Coronary artery (tissue), 2 donors: ENCODE measurements around the gene SRGN.

Source experiments
- DNase-seq: peaks from one replicate; pipeline ENCODE4 v3.0.0-alpha.2; 2017; ENCODE audit warnings: low spot score
- H3K27ac ChIP-seq, 2 donors: fragments of 200-600 bp; sonication (generic); one replicate each; pipeline ENCODE4 v1.5.1; 2016 to 2019
- H3K4me3 ChIP-seq: fragments of 200-600 bp; sonication (generic); 2 replicates; pipeline ENCODE4 v1.5.1; 2016; ENCODE audit warnings: mild to moderate bottlenecking, moderate library complexity
- TF ChIP-seq, protein P1 (sequence below): fragments of 200-600 bp; sonication (generic); IDR thresholded peaks from one replicate; pipeline ENCODE4 v1.5.1; 2019; ENCODE audit warnings: antibody characterized with exemption

The SRGN gene

DNA sequence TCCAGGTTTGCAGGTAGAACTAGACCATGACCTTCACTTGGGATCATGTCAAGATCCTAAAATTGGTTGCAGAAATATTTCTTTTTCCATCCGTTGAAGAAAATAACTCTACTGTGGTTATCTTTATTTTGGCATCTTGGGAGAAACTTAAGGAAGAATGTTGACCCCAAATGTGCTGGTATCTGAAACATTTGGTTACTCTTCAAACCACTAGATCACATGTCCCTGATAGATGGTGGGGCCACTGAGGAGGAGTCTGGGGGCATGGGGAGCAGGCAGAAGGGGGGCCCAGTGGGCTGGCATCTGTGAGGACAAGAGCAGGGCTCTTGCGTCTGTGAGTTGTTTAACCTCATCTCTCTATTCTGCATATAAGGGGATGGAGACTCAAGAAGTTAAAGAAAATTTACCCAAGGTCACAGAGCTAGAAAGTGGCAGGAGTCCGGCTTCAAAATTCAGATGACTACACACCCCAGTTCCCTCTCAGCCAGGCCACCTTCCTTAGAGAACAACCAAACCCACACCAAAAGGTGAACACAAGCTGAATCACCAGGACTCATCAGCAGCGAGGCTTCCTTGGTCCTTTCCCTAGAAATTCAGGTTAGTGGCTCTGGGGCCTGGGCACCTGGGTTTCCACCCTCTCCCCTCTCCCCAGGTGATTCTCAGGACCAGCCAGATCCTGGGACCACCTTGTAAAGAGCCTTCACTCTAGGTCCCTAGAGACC lies 40.6 kb upstream of the SRGN start:
- Histone ChIP-seq H3K4me3 (no peak overlapping the region), H3K27ac (peak overlapping the region in 1 of 2 donors; percentile 75)
- TF ChIP-seq, protein P1, sequence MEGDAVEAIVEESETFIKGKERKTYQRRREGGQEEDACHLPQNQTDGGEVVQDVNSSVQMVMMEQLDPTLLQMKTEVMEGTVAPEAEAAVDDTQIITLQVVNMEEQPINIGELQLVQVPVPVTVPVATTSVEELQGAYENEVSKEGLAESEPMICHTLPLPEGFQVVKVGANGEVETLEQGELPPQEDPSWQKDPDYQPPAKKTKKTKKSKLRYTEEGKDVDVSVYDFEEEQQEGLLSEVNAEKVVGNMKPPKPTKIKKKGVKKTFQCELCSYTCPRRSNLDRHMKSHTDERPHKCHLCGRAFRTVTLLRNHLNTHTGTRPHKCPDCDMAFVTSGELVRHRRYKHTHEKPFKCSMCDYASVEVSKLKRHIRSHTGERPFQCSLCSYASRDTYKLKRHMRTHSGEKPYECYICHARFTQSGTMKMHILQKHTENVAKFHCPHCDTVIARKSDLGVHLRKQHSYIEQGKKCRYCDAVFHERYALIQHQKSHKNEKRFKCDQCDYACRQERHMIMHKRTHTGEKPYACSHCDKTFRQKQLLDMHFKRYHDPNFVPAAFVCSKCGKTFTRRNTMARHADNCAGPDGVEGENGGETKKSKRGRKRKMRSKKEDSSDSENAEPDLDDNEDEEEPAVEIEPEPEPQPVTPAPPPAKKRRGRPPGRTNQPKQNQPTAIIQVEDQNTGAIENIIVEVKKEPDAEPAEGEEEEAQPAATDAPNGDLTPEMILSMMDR = no peak
- DNase-seq = no peak

DNA sequence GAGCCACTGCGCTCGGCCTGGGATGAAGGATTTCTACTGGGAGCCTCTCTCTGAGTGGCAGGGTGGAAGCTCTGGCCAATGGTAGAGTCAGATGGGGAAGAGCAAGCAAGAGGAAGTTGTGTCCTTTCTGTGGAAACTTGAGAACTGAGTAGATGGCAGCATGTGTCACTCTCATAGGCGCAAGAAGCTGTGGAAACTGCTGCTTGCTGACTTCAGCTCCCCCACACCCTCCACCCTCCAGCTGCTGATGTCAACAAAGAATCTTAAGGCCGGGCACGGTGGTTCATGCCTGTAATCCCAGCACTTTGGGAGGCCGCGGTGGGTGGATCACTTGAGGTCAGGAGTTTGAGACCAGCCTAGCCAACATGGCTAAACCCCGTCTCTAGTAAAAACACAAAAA lies 39.8 kb upstream of the SRGN start:
- Histone ChIP-seq H3K27ac (peak overlapping the region in 1 of 2 donors; percentile 75), H3K4me3 (no peak overlapping the region)
- no peak for DNase-seq
- TF ChIP-seq, protein P1 = no peak

DNA sequence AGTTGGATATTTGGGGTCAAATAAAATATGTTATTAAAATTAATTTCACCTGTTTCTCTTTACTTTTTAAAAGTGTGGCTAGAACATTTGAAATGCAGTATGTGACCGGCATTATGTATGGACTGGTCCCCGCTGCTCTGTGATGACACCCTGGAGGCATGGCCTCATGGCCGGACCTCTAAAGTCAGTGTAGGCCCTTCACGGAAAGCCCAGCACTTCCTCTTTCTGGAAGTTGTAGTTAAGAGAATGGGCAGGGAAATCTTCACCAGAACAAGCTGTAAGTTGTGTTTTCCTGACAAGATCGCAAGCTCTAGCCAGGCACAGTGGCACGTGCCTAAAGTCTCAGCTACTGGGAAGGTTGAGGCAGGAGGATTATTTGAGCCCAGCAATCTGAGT lies 38.3 kb upstream of the SRGN start:
- TF ChIP-seq, protein P1 = no peak
- no peak for DNase-seq
- Histone ChIP-seq H3K27ac (peak overlapping the region in 1 of 2 donors; percentile 61), H3K4me3 (no peak overlapping the region)

DNA sequence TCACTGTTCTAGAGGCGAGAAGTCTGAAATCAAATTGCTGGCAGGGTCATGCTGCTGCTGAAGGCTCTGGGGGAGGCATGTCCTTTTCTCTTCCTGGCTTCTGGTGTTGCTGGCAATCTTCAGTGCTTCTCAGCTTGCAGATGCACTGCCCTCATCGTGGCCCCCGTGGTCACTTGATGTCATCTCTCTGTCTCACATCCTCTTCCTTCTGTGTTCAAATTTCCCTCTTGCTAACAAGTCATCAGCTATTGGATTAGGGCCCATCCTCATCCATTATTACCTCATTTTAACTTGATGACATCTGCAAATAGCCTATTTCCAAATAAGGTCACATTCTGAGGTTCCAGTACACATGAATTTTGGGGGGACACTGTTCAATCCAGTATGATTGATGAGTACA lies 36.6 kb upstream of the SRGN start:
- no peak for DNase-seq
- H3K27ac ChIP-seq = peak overlapping the region in 1 of 2 donors; percentile 74
- TF ChIP-seq, protein P1 = no peak
- no peak overlapping the region for H3K4me3 ChIP-seq

DNA sequence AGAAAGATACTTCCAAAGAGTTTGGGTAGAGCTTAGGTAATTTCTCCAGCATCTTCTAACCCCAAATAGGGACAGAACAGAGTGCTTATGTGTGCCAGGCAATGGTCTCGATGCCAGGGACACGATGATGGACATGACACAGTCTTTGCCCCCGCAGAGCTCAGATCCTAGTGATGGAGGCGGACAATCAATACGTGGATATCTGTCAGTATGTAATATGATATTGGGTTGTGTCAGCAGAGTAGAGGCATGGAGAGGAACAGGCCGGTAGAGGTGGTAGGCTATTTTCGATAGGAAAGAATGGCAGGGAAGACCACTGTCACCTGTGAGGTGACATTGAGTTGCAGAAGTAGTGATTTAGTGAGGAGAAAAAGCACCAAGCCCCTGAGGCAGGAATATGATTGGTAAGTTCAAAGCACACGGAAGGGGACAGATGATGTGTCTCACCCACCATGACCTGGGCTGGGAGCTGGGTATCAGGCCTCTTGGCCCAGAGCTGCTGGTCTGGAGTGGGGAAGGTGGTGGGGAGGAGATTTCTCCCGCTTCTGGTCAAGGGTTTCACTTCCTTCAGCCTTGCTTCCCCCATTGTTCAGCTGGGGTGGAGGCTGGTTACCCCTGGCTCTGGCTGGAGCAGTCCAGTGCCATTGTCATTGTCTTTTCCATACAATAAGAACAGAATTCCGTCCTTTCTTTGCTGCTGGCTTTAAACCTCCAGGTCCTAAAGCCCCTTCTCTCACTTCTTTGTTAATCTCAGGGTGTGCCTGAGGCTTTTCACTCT lies 36.0 kb upstream of the SRGN start:
- Histone ChIP-seq H3K4me3 (no peak overlapping the region), H3K27ac (peak overlapping the region in 1 of 2 donors; percentile 74)
- TF ChIP-seq, protein P1 = no peak
- no peak for DNase-seq

DNA sequence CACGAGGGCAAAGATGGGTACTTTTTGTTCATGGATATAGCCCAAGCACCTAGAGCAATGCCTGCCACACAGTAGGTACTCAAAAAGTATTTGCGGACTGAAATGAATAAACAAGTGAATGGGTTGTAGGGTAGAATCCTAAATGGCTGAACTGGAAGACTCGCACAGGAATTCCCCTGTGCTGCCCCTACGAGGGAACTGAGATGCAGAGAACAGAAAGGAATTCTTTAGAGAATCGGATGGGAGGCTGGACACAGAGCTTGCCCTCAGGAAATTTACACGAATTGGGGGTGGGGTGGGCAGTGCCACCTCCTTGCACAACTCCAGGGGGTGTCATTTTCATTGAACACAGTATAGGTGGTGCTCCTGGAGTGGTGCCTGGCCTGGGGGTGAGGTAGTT lies 35.2 kb upstream of the SRGN start:
- TF ChIP-seq, protein P1 = no peak
- no peak overlapping the region for H3K4me3 ChIP-seq
- no peak overlapping the region for H3K27ac ChIP-seq
- DNase-seq = no peak
